ENCODE measurements around the gene FUT2.
"Not testable (repeated sequence)": the region's sequence is repeated elsewhere in the genome, so short reads cannot be mapped to it uniquely, and the experiment has no call there.

FUT2 gene

DNA sequence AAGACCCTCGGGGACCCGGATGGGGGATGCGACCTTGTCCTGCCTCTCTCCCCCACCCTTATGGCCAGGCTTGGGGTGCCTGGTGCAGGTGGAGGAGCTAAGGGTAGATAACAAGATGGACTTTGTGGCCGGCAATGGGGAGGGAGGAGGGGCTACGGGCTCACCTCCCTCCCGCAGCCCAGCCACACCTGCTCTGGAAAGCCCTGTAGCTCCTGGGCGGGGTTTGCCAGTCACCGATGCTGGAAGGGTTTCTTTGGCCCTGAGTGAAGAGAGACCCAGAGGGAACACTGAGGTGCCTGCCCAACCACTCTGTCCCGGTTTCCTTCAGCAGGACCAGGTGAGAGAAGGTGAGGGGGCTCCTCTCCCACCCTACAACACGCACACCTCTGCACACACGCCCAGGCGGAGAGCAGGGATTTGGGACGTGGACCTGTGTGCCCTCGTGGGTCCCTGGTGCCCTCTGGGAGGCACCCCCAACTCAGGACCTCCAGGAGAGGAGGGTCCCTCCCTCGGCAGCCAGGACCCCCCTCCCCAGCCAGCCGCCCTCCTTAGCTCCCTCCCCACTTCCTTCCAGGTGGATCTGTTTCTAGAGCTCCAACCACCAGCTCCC is at the start of gene FUT2:
FUT2 (plus strand) TSS at position 229 of the 610 bp plus-strand sequence. CDS start 6,986 bp downstream, outside the sequence.
- peak; percentile 45 to 78 (median 56) for DNase-seq

DNA sequence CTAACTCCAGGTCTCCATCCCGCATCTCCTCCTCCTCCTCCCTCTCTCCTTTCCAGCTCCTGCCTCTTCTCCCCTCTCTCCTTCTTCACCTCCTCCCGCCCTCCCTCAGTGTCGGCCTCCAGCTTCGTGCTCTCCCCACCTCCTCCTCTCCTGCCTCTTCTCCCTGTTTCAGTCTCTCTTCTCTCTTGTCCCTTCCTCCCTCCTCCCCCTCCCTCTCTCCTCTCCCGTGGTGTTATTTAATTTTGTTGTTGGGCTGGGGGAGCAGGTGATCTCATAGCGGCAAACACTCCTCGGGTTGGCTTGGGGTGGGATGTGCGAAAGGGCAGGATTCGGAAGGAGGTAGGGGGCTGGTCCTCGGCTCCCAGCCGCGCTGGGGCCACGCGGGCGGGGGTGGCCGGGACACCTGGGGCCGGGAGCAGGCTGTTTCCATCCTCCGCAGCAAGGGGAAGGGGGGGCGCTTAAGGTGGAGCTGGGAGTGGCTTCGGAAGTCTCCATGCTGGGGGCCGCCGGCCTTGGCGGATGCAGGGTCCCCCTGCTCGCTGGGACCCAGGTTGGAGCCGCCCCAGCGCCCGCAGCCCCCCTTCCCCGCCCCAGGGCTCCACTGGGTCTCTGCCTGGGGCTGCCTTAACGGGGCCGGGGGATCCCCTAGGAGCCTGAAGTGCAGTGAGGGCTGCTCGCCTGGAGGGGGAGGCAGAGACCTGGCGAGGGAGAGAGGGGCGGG is 49.6 kb upstream of the FUT2 start, which contains the start of gene CA11:
CA11 (minus strand) TSS at position 187 of the 721 bp plus-strand sequence. CDS start 555 bp downstream, outside the sequence.
- DNase-seq: peak; percentile 93 to 94 (median 93)

- DNase-seq: peak in 1 of 3 experiments; percentile 33
Measured at GRCh38 chr19:48646722-48647216, 49.0 kb upstream of the FUT2 start.

- DNase-seq: no peak
Measured at GRCh38 chr19:48648134-48648533, 47.6 kb upstream of the FUT2 start.

- no peak for DNase-seq
Measured at GRCh38 chr19:48650974-48651682, 44.6 kb upstream of the FUT2 start.

DNA sequence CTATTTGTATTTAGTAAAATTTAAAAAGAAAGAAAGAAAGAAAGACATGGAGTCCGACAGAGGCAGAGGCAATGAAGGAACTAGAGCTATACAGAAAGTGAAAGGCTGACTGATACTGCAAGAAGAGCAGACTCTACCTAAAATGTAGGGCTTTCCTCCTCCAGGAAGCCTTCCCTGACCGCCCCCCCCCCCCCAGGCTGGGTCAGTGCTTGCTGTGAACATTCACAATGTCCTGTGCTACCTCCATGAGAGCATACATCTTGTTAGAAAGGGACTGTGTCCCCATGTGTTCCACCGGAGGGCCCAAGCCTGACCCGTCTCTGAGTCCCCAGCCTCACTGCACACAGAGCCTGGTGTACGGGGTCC is 44.1 kb upstream of the FUT2 start:
- DNase-seq: no peak

DNA sequence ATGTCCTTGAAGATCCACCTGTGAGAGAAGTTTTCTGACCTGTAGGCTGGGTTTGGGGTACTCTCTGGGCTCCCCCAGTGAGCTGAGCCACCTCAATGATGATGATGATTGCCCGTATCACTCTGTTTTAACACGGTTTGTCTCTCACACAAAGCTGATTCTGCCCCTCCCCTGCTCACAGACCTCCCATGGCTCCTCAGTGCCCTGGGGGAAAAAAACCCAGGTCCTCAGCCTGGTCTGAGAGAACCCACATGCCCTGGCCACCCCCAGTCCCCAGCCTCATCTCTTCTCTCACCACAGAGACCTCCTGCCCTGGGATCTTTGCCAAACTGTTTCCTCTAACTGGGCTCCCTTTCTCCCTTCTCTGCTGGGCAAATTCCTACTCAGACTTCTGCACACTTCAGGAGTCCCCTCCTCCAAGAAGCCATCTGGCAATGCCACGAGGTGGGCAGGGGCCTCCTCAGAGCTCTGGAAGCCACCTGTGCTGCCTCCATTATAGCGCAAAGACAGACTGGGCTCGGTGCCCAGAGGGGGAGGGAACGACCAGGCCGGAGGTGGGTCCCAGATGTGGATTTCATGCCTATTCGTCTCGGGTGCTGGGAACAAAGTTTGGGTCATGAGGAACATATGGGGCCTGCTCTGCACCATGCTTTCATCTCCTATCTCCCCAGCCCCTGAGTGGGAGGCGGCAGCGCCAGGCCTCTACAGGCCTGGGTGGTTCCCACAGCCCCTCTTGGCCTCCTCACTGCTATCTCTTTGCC is 41.3 kb upstream of the FUT2 start:
- DNase-seq: peak in 1 of 3 experiments; percentile 13

GRCh38 chr19:48656840-48657474 is 38.8 kb upstream of the FUT2 start:
- DNase-seq: no peak

GRCh38 chr19:48657828-48658227 is 37.9 kb upstream of the FUT2 start:
- DNase-seq: not testable (repeated sequence)

GRCh38 chr19:48658483-48658882 is 37.3 kb upstream of the FUT2 start:
- no peak for DNase-seq

GRCh38 chr19:48659768-48660167 is 36.0 kb upstream of the FUT2 start:
- no peak for DNase-seq

DNA sequence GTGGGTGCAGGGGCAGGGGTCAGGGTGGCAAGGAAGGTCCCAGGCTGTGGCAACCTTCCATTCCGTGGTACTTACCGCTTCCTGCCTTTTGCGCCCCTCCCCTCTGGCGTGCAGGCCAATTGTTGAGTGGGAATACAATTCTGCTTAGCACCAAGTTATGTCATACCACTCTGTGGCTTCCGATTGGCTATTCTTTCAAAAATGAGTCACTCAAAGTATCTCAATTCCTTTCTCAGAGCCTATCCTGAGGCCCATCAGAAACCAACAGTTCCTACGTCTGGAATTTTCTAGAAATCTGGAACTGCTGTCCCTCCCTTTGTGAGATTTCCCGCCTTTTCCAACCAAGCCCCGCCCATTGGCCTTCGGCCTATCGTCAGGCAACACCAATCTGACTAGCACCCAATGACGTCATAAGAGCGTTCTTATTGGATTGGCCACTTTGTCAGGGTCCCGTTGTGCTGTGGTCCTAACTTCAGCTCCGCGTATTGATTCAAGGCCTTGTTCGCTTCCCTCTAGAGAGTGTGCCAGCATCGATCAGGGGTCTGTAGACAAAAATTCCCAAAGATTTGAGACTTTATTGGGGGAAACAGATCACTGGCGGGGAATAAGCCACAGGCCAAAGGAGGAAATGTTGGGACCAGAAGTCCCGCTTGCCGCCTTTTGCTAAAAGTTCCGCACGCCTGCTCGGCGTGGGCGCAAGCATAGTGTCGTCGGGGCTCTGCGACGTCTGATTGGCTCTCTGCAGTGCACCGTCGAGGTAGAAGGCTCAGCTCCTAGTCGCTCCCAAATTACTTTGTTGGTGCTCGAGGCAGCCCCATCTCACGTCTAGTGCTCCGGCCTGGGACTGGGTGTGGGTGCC is 34.7 kb upstream of the FUT2 start:
- DNase-seq: peak in 2 of 3 experiments; percentile 52 to 80

DNA sequence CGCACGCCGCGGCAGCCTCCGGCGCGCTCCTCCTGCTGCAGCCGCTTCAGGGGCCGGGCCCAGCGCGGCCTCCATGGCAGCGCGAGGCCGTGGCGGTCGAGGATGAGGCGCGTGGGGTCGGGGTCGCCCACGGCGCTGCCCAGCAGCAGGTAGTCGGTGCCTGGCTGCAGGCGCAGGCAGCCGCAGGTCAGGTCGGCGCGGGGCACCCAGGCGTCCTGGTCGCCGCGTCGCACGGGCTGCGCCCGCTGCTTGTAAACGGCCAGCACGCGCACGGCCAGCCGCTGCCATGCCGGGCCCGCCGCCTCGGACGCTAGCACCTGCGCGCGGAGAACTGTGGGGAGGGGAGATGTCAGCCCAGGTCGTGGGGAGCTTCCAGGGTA is 34.1 kb upstream of the FUT2 start:
- DNase-seq: no peak

- DNase-seq: no peak
Measured at GRCh38 chr19:48663667-48664066, 32.1 kb upstream of the FUT2 start.

DNA sequence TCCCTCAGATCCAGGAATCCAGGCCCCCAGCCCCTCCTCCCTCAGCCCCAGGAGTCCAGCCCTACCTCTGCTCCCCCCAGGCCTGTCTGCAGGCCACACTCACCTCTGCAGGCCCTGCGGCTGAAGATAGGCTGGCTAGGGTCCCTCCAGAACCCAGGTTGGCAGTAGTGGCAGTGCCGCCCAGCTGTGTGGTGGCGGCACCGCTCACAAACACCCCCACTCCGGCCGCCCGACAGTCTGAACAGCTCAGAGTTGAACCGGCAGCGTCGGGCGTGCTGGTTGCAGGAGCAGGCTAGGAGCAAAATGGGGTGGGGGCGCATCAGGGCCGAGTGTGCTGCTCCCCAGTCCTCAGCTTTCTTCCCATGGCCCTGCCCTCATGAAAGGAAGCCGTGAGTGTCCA is 31.3 kb upstream of the FUT2 start:
- DNase-seq: no peak

GRCh38 chr19:48665786-48666185 is 30.0 kb upstream of the FUT2 start:
- no peak for DNase-seq

GRCh38 chr19:48668332-48668731 is 27.4 kb upstream of the FUT2 start:
- no peak for DNase-seq

DNA sequence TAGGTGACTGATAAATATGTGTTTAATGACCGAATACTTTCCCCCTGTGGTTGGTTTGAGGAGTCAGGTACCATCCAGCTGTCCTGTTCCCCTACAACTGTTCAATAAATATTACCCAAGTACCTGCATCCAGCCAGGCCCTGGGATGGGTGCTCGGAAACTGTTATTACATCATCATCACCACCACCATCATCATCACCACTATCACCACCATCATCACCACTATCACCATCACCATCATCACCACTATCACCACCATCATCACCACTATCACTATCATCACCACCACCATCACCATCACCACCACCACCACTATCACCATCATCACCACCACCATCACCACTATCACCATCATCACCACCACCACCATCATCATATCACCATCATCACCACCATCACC is 27.0 kb upstream of the FUT2 start:
- DNase-seq: no peak

DNA sequence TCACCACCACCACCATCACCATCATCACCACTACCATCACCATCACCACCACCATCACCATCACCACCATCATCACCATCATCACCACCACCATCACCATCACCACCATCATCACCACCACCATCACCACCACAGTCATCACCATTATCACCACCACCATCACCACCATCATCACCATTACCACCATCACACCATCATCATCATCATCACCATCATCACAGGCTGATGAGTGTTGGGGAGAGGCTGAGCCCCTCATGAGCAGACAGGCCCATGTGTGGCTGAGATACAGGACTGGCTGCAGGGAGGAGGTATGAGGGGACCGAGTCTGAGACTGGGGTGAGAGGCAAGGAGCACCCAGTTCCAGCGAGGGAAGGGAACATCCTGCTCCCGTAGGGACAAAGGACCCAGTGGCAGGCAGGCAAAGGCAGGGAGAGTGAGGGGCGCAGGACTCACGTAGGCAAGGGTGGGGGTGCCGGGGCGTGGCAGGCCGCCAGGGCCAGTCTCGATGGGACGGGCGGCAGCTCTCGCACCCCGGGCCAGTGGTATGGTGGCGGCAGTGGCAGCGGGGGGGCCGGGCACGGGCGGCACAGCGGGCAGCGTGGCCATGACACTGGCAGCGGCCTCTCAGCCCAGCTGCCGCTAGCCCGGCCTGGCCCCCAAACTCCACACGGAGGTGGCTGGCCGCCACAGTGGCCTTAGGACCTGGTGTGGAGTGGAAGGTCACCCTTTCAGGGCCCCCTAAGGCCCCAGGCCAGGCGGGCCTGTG is 25.7 kb upstream of the FUT2 start:
- DNase-seq: no peak

- no peak for DNase-seq
Measured at GRCh38 chr19:48670699-48671445, 24.9 kb upstream of the FUT2 start.
